ENCODE results near the gene GPR50.

GPR50 gene

GRCh38 chrX:151176231-151176750, at the start of gene GPR50:
TSS of gene GPR50 (plus strand) at chrX:151176584. CDS start at chrX:151176722, 138 bp downstream.
- no peak for DNase-seq (ENCODE audit: low read depth)

- DNase-seq (ENCODE audit: low read depth), result no peak
Measured at GRCh38 chrX:151132531-151132930, 43.9 kb upstream of the GPR50 start.

GRCh38 chrX:151151665-151152267, 24.6 kb upstream of the GPR50 start:
- no peak for DNase-seq (ENCODE audit: low read depth)

- DNase-seq (ENCODE audit: low read depth), result no peak
Measured at GRCh38 chrX:151153086-151153485, 23.3 kb upstream of the GPR50 start.

- DNase-seq (ENCODE audit: low read depth), result no peak
Measured at GRCh38 chrX:151153667-151154066, 22.7 kb upstream of the GPR50 start.

- DNase-seq (ENCODE audit: low read depth), result no peak
Measured at GRCh38 chrX:151155234-151155633, 21.1 kb upstream of the GPR50 start.

- DNase-seq (ENCODE audit: low read depth), result no peak
Measured at GRCh38 chrX:151161690-151162089, 14.7 kb upstream of the GPR50 start.

DNA sequence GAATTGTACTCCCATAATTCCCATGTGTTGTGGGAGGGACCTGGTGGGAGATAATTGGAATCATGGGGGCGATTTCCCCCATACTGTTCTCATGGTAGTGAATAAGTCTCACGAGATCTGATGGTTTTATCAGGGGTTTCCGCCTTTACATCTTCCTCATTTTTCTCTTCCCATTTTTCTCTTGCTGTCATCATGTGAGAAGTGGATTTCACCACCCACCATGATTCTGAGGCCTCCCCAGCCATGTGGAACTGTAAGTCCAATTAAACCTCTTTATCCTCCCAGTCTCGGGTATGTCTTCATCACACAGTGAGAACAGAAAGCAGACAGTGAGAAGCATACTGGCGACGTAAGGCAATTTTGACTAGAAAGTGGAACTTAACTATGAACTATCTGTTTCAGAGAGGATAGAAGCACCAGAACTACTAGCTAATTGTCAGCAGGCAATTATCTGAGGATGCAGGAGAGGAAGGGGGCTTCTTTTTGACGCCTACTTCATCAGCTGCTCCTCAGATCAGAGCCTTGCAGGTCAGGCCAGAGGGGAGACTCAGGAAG, 8.5 kb upstream of the GPR50 start:
- DNase-seq (ENCODE audit: low read depth), result no peak

DNA sequence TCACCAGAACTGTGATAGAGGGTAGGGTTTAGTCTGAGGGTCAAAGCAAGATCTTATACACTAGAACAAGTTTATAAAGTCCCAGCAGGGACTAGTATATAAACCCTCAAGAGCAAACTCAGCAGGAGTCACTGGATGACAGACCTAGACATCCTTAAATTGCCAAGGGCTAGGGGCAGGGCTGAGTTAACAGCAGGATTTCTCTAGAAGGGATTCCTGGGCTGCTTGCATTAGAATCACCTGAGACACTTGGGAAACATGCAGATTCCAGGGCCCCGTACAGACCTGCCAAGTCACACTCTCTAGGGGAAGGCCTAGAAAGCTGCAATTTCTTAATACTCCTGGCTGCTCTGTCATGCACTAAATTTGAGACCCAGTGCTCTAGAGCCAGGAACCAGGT, 6.6 kb upstream of the GPR50 start:
- DNase-seq (ENCODE audit: low read depth), result no peak

DNA sequence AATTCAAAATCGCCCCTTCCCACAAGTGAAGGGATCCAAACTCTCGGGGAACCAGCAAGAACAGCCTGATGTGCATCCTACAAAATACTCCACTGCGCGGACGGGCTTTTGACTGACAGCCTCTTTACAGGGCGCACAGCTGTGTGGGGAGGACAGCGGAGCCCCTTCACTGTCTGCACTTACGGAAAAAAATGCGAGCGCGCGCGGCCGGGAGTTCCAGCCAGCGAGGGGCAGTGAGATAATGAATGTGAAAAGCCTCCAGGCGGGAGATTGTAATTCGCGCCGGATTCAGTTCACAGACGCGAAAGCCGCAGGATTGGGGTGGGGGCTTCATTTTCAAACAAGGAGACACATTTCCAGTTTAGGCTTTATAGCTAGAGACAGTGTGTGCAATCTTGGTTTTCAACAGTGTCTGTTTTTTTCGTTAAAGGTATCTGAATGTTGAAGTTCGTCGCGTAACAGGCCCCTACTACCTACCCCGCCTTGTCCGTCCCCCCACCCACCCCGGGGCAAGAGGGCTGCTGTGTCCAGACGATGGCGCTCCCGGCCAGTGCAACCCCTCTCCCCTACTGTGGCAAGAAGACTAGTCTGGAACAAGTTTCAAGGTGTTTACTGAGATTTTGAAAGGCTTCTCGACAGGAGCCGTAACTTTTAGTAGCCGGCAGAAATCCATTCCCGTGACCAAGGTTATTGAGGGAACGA, 1.7 kb upstream of the GPR50 start:
- DNase-seq (ENCODE audit: low read depth), result no peak

- DNase-seq (ENCODE audit: low read depth), result no peak
Measured at GRCh38 chrX:151175283-151176062, 911 bp upstream of the GPR50 start.

DNA sequence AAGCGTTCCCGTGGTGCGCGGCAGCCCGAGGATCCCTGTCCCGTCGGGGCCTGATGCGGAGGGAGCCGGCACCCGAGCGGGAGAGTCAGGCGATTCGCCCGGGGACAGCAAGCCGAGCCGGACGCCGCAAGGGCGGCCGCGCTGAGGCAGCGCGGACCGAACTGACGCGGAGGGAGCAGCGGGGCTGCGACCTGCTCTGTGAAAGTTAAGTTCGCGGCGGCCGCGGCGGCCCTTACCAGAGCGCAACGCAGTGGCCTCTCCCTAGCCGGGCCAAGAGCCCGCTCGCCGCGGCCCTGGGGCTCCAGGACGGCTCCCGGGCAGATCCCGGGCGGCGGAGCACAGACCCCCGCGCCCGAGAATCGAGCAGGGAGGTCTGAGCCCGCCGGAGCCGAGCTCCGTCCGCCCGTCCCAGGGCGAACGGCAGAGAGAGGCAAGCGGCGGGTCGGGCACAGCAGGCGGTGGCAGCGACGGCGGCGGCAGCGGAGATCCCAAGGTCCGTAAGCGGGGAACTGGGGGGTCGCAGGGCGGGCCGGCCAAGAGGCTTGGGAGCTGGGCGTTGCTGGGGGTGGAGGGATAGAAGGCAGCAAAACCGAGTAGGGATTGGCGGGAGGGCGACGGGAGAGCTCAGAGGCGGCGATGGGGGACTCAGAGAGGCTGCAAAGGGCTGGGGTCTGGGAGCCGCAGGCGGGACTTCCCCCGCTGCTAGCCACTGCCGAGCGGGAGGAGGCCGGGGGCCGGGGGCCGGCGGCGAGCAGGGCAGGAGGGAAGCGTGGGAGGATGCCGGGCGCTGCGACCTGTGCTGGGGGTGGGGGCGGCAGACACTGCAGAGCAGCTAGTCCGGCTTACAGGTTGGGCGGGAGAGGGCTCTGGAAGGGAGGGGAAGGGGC, 1.0 kb downstream of the GPR50 start:
- DNase-seq (ENCODE audit: low read depth), result no peak

- no peak for DNase-seq (ENCODE audit: low read depth)
Measured at GRCh38 chrX:151178746-151179145, 2.4 kb downstream of the GPR50 start.

GRCh38 chrX:151180400-151180799, 4.0 kb downstream of the GPR50 start:
- DNase-seq (ENCODE audit: low read depth), result no peak

- no peak for DNase-seq (ENCODE audit: low read depth)
Measured at GRCh38 chrX:151181088-151181487, 4.7 kb downstream of the GPR50 start.

DNA sequence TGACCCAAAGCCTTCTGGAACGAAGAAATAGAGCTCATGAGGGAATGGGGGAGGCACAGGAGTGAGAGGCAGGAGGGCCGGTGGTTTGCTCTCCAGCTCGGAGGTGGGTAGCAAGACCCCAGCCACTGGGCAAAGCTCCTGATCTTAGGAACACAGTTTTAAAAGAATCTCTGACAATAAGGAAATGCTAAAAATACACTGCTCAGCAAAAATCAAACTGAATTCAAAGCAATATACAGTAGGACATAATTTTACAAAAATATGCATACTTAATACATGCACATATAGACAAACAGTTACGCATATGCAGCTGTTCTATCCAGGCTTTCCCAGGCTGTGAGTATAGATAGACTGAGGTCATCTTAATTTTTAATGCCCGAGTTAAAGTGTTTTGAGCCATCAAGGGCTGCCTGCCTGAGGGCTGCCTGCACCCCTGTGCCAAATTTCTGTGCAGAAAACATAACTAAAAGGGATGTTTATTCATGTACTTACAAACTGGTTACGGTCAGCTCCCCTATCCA, 6.9 kb downstream of the GPR50 start:
- no peak for DNase-seq (ENCODE audit: low read depth)

DNA sequence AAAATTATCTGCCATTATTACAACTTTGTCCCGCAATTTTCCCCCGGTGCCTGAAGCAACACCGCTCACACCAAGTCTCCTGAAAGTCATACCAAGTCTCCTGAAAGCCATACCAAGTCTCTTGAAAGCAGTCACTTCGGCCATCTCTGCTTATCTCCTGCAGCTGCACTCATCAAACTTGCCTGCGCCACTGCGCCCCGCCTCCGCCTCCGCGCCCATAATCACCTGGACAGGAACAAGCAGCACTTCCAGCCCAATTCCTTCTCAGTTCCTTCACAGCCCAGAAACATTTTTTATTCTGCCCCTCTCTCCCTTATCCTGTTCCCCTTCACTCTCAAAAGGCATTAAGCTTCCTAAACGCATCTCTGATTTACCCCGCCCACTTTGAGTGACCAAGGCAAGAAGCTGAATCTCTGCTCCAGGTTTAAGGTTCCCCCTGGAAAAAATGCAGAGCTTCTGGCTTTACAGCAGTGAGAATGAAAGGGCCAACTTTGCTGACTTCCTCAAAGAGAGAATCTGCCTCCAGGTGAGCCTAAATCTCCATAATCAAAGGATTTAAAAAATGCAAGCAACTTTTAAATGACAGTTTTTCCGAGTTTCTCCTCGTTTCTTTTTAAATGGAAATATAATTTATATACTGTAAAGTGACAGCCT, 7.7 kb downstream of the GPR50 start:
- no peak for DNase-seq (ENCODE audit: low read depth)

DNA sequence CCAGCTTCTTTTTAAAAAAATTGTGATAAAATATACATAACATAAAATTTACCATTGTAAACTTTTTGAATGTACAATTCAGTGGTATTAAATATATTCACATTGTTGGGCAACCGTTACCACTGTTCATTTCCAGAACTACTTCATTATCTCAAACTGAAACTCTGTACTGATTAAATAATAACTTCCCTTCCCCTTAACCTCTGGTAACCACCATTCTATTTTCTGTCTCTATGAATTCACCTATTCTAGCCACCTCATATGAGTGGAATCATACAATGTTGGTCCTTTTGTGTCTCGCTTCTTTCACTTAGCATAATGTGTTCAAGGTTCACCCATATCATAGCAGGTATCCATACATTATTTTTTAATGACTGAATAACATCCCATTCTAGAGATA, 8.3 kb downstream of the GPR50 start:
- no peak for DNase-seq (ENCODE audit: low read depth)

DNA sequence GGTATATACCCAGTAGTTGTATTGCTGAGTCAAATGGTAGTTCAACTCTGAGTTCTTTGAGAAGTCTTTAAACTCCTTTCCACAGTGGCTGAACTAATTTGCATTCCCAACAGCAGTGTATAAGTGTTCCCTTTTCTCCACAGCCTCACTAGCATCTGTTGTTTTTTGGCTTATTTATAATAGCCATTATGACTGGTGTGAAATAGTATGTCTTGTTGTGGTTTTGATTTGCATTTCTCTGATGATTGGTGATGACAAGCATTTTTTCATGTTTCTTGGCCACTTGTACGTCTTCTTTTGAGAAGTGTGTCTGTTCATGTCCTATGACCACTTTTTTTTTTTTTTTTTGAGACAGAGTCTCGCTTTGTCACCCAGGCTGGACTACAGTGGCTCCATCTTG, 30.5 kb downstream of the GPR50 start:
- DNase-seq (ENCODE audit: low read depth), result no peak

DNA sequence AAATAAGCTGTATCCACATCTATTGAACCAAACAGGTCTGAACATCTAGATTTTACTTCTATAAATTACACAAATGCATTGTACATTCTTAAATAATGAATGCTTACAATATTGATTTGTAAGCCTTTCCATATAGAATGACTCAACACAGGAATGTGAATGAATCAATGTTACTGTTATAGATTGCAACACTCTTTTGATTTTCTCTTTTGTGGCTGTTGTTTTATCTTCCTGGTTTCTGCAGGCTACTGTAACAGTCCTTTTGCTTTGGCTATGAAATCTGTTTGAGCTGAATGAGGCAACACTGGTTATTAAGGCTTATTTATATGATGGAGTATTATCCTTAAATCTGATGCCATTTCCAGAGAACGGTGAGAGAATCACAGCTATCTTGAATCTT, 49.5 kb downstream of the GPR50 start:
- no peak for DNase-seq (ENCODE audit: low read depth)

DNA sequence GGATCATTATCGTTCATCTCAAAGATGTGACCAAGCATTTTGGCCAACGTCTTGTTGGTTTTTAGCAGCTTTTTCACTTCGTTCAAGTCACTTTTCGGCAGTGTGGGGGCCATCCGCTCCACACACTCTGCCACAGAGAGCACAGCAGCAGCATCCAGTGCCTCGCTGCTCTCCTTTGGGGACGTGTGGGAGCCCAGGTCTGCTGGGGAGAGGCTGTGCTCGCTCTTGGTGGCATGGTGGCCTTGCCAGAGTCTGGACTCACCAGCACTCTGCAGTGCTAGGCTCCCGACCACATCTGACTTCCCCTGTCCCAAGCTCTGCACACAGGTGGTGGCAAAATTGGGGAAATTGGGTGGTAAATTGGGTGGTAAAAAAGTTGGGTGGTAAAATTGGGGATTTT, 50.6 kb downstream of the GPR50 start:
- no peak for DNase-seq (ENCODE audit: low read depth)
